GM21390 (cell line): ENCODE results near the gene RPP30.
A peak's percentile ranks its signal among the peaks of the same experiment; 100 is the strongest.
"Not testable (repeated sequence)": the region's sequence is repeated elsewhere in the genome, so short reads cannot be mapped to it uniquely, and the experiment has no call there.

Source experiments
- ATAC-seq: cut with Tn5 transposase; IDR thresholded peaks from one replicate; pipeline ENCODE4 v1.9.1; 2021; ENCODE audit not compliant: unreplicated experiment

The RPP30 gene

DNA sequence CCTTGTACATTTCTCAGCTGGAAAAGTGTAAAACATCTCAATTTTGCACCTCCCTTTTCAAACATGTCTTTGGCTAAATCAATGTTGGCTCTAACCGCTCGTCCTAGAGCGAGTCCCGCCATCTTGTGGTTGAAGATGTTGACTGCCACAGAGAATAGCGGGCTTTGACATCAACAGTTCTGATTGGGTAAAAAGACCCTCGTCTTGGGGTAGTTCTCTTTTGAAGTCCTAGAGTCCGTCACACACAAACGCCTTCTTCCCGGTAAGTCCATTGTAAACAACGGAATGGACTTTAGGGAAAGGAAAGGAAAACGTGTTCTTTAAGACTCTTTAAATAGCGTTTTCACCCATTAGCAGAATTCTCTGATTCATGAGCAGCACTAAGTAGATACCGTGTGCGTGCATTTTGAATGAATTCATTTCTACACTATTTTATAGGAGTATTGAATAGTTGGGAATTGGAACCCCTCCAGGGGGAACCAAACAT is 452 bp upstream of the RPP30 start:
- ATAC-seq: peak; percentile 52

DNA sequence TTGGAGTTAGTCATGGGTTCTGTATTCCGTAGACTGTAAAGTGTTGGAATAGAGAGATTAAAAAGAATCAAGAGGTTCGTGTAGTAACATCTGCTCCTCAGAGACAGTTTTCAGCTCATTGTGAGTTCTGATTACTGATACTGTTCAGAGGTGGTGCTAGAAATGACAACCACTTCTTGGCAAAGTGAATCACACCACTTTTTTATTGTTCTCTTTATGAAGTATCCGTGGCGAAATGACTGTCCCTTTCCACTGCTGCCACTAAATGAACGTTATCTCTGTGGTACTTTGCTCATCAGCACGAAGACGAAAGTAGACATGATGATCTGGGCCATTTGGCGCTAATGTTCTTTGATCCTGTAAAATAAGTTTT is 860 bp downstream of the RPP30 start:
- no peak for ATAC-seq

DNA sequence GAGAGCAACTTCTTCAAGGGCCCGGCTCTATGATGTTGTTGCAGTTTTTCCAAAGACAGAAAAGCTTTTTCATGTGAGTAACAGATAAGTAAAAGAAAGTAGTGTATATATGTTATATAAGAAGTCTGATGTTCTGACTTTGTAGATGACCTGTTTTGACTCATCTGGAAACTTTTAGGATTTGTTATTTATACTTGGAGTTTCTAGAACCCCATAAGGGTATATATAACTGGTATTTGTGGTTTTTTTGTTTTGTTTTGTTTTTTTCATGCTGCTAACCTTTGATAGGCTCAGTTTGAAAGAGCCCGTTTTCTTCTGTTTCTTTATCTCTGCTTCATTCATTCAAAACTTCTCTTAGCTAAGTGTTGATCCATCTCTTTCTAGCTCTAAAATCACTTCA is 7.3 kb downstream of the RPP30 start:
- no peak for ATAC-seq

- not testable (repeated sequence) for ATAC-seq
Observed at GRCh38 chr10:90880059-90880719, 8.4 kb downstream of the RPP30 start.

GRCh38 chr10:90884431-90884830 is 12.7 kb downstream of the RPP30 start:
- no peak for ATAC-seq

GRCh38 chr10:90885176-90885575 is 13.4 kb downstream of the RPP30 start:
- ATAC-seq: no peak

GRCh38 chr10:90887555-90887954 is 15.8 kb downstream of the RPP30 start:
- no peak for ATAC-seq

DNA sequence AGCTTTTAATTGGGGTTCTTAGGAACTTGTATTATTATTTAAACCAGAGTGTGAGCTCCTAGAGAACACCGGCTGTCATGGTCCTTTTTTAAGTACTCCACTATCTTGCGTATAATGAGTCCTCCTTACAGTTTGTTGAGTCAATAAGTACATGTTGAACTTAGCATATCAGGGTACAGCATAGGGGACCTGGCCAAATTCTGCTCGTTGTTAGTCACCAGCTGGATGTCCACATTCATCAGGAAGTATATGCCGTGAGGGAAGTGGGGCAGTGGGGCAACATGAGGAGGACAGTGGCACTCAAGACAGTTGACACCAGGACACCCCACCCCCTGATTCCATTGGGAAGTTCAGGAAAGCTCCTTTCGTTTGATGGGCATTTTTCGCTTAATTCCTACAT is 16.6 kb downstream of the RPP30 start:
- no peak for ATAC-seq

DNA sequence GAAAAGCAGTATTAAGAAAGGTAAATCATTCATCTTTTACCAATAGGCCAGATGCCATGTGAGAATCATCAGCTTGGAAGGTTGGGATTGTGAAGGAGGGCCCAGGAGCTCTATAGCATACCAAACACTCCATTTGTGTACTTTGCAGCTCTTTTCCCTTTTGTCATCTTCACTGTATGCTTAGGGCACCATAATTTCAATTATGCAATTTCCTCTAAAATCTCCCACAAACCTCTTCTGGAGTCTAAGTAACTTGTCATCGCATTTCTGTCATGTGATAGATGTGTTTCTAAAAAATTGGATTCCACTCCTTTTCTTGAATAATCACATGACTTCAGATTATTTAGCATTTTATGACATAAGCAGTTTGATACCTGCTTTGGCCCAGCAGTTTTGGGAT is 17.9 kb downstream of the RPP30 start:
- ATAC-seq: no peak

- no peak for ATAC-seq
Observed at GRCh38 chr10:90890347-90890746, 18.6 kb downstream of the RPP30 start.

- ATAC-seq: no peak
Observed at GRCh38 chr10:90893190-90893589, 21.4 kb downstream of the RPP30 start.

GRCh38 chr10:90896916-90897315 is 25.1 kb downstream of the RPP30 start:
- not testable (repeated sequence) for ATAC-seq

- ATAC-seq: no peak
Observed at GRCh38 chr10:90905925-90906324, 34.2 kb downstream of the RPP30 start.

DNA sequence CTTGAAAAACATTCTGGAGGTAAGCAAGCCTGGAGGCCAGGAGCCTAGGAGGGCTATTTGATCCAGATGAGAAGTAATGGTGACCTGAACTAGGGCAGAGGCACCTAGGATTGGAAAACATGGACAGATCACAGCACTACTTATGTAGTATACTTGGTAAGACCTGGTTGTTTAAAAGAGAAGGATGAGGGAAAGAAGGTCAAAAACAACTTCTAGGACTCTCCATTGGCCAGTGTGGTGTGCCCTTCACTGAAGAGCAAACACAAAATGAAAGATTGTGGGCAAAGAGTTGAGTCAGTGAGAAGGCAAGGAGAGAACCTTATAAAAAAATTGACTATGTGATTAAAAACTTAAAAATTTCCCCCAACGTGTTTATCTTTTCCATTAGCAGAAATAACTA is 34.8 kb downstream of the RPP30 start:
- ATAC-seq: no peak

DNA sequence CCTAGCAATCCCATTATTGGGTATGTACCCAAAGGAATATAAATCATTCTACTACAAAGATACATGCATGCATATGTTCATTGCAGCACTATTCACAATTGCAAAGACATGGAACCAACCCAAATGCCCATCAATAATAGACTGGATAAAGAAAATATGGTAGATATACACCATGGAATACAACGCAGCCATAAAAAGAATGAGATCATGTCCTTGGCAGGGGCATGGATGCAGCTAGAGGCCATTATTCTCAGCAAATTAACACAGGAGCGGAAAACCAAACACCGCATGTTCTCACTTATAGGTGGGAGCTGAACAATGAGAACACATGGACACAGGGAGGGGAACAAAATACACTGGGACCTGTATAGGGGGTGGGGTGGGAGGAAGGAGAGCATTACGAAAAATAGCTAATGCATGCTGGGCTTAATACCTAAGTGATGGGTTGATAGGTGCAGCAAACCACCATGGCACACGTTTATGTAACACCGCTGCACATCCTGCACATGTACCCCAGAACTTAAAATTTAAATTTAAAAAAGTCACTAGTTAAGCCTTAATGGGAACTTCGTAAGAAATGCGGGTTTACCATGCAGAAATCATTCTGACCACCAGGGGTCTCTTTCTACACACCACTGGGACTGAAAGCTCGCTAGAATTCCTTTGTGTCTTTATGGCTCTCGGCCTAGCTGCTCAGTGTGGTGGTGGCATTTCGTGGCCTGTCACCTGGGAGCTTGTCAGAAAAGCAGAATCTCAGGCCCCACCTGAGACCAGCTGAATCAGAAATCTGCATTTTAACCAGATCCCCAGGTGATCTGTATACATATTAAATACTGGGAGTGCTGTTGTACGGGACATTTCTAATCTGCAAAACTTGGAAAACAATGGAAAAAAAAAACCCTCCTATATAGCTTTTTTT is 39.6 kb downstream of the RPP30 start:
- peak; percentile 86 for ATAC-seq

DNA sequence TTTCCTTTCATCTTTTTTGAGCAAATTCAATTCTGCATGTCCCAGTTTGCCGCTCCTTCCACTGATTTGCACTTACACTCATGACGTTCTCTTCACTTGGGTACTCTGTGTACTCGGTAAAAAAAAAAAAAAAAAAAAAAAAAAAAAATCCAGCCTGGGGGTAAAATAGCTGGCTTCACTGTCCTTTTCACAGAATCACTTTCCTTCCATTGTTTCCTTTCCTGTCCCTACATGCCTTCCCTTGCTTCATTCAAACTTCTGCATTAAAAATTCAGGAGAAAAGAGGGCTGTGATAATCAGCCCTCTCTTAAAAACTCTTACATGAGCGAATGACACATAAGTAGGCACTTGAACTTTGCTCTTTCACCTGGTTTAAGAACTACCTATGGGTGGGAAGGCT is 40.4 kb downstream of the RPP30 start:
- no peak for ATAC-seq

- ATAC-seq: no peak
Observed at GRCh38 chr10:90912854-90913479, 41.2 kb downstream of the RPP30 start.

DNA sequence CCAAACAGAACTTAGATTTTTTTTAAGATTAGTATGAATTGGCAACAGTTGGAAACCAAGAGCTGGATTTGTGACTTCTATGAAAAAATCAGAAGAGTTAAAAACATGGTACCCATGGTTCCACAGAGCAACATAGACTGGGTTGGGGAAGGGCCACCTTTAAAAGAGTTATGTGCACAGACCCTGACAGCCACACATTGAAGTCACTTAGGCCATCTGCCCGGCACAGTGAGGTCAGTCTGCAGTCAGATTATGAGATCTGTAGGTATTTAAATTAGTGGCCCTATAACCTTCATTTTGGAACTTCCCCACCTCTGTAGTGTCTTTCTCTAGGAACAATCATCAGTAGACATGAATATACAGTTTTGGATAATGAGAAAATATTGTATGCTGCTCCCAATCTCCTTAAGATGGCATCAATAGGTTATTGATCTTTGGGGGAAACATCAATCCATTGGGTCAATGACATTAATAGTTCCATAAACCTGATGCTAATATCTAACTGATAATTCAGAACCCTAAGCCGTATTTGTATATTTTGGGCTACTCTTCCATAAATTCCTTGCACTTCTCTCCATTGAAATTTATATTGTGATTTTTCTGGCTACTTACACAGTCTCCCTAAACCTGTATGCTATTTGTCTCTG is 42.1 kb downstream of the RPP30 start:
- no peak for ATAC-seq

DNA sequence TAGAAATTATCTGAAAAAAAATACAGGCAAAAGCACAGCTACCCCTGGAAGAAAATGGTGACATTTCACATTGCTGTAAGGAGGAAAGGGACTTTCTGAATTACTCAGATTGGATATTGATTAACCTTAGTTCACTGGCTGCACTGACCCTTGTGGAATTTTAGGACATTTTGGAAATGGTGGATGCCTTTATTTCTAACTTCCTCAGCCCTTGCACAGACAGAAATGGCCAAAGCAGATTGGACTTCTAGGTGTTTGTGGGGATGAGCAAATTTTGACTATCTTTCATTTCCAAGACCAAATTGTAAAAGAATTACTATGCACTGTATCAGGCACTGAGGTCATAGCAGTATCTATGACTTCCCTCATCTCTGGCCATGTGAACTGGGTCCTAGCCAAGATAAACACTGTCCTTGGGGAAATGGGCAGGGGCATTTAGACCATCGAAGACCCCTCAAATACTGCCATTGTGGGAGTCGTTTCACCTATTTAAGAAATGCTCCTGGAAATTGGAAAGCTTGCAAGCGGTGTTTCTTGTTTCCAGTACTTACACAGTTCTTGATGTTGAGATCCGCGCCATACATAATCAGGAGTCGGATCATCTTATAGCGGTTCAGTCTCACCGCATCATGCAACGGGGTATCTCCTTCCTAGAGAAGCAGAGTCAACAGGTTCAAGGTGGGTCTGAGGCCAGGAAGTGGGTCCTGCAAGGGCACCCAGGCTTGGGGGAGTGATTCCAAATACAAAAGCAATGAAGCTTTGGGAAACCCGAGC is 43.4 kb downstream of the RPP30 start:
- no peak for ATAC-seq

- ATAC-seq: no peak
Observed at GRCh38 chr10:90915766-90916075, 43.9 kb downstream of the RPP30 start.
